HG03108 (cell line): ENCODE data around the gene GAB3.

Source experiments
- ATAC-seq: cut with Tn5 transposase; IDR thresholded peaks from one replicate; pipeline ENCODE4 v1.9.1; 2021; ENCODE audit warnings: moderate library complexity; ENCODE audit not compliant: unreplicated experiment

The GAB3 gene

DNA sequence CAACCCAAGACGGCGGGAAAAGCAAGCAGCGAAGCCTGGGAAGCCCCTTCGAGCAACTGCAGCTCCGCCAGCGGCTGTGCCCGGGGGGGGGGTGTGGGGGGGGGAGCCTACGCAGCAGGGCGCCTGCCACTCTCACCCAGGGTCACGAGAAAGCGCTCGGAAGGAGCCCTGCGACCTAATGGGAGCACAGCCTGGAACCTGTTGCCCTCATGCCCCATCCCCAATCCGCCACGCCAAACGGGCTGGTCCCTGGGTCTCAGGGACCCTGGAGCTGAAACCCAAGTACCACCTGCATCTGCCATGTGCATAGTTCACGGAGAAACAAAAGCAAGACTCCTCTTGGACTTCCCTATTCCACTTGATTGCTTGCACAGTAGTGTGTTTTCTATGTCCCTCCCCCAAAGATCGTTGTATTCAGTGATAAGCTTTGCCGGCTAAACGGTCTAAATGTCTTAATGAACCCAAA is 359 bp upstream of the GAB3 start:
- ATAC-seq, result no peak

DNA sequence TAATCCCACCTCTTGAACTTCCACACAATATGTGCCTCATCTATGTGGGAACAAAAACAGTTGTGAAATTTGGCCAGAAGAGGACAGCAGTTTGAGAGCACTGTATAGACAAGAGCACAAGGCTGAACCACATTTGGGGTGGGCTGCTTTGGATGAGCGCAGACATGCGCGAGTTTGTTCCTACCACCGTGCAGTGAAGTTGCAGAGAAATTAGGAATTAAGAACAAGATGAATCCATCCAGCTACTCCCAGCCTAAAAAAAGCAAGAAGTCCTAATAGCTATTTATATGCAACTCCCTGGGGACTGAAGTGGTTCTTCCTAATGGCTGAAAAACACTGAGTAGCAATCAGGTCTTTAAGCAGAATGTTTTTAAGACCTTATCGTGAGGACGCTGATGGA is 1.0 kb downstream of the GAB3 start:
- no peak for ATAC-seq

DNA sequence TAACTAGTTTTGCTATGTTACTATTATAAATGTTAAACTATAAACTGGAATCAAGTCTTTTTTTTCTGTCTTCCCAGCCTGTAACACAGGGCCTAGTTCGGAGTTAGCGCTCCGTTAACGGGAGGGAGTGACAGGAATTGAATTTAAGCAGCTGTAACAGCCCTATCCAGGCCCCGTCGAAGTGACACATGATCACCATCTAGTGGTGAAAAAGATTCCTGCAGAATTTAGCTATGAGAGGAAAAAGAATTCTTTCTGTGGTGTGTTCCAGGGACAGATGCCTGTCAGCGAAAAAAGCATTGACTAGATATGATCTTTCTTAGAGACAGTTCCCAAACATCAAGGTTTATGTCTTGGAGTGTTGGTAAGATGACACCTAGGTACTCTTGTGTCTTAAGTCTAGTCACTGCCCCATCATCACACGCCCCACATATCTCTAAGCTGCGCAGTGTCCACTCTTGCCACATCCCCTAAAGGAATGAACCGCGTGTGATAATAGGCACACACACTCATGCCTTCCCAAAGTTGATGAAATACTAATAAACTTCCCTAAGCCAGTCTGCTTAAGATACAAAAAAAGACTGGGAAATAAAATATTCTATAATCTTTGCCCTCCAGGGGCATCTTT is 2.1 kb downstream of the GAB3 start:
- ATAC-seq, result no peak

DNA sequence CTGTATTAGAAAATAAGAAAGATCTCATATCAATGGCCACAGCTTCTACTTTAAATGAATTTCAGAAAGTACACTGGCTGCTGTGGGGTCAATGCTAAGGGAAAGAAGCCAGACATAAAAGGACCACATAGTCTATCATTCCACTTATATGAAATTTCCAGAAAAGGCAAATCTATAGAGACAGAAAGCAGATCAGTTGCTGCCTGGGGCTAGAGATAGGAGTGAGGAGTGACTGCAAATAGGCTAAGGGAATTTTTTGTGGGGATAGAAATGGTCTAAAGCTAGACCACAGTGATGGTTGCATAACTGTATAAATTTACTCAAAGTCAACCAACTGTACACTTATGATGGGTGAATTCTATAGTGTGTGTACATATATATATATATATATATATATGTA is 8.3 kb downstream of the GAB3 start:
- no peak for ATAC-seq

DNA sequence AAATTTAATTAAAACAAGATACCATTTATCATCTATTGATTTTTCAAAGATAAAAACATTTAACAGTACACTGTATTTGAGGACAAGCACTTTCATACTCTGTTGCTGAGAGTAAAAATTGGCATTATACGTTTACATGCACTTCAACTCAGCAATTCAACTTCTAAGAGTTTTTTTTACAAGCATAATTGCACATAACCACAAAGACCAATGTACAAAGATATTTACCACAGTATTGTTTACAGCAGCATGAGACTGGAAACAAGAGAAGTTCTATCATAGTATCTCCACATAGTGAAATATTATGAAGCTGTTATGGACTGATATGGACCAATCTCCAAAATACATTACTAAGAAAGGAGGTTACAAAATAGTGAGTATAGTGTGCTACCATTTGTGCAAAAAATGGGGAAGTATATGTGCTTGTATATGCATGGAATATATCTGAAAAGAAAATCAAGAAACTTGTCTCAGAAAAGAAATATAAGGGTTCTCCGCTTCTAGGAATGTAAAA is 10.9 kb downstream of the GAB3 start:
- no peak for ATAC-seq

DNA sequence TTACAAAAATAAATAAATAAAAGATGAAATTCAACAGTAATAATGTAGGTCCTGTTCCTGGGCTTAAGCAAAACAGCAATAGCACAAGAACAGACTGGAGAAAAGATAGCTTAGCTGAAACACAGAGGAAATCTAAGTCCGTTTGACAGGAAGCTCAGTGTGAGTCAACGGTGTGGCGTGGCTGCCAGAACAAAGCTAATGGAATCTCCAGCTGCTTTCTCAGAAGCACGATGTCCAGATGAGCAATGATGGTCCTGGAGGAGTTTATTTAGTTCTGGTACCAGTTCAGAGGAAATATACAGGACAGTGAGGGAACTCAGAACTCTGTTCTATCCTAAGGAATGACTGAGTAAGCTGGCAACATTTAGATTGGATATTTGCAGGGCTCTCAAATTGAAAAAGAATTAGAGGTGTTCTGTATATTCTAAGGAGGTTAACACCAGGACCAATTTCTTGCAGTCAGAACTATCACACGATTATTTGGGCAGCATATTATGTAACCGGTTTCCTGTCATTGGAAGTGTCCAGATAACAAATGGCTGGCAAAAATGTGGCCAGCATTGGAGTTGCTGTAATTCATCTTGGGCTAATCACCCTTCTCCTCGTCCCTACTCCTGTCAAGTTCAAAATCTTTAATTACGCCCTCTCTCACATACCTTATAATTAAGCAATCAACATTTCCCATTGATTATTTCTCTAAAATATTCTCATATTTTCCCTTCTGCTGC is 12.7 kb downstream of the GAB3 start:
- ATAC-seq, result no peak

DNA sequence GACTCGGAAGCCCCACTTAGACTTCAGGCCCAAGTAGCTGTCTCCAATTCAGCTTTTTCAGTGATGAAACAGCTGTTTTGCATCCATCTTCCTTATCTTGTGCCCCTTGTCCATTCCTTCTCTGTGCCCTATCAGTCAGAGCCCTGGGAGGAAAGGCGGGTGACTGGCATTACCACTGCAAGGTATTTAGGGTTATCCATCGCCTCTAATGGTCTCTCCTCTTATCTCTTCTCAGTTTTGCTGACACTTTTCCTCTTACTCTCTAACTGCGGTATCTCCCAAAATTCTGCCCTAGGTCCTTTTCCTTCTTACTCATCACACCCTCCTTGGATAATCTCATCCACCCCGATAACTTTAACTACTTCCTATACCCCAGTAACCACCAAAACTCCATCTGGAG is 13.7 kb downstream of the GAB3 start:
- no peak for ATAC-seq

DNA sequence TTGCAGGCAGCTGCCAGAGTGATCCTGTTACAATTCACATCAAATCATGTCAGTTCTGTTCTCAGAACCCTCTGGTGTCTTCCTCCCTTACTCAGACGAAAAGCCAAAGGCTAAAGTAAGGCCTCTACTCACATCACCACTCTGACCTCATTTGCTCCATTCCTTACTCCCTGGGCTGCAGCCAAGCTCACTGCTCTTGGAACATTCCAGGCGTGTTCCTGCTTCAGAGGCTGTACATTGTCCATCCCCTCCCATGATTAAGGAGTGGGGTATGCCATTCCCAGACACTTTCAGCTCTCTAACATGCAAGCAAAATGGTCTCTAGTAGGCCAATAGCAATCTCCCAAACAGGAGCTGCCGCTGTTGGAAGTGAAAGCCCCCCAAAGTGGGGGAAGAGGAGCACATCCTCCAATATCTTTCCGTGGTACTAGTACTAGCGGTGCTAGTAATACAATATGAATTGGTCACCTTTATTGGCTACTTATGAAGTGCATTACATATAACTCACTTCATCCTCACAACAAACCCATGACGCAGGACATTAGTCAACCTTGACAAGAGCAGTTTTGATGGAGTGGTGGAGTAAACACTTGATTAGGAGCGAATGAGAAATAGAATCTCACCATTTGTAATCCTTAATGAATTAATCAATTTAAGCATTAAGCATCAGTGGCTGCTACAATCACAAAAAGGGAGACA is 15.0 kb downstream of the GAB3 start:
- ATAC-seq, result no peak

DNA sequence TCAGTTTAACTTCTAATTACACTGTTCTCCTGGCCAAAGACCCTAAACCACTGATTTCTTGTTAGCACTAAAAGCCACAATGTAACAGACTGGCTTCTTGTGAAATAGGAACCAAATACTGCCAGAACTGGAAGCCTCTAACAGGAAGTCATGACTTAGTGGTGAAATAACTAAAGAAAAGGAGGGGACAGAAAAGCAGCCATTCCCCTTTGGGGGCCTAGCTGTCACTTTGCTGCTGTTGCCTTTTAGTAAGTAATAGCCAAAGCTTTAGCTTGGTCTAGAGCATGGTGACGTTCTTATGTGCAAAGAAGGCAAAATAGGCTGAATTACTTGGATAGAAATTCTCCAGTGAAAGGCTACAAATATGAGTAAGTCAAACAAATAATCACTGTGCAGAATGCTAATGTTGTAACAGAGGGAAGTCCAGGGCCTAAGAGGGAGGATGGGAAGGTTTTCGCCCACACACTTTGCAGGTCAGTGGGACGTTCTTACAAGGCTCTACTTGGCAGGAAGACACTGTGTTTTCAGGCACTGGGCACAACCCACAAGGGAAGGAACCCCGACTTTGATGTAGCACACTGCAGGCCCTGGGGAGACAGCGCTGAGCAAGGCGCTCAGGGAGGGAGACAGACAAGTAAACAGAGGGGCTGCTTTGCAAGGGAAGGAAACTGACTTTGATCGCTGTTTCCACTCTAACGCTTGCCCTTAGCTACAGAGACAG is 16.7 kb downstream of the GAB3 start:
- ATAC-seq, result no peak

DNA sequence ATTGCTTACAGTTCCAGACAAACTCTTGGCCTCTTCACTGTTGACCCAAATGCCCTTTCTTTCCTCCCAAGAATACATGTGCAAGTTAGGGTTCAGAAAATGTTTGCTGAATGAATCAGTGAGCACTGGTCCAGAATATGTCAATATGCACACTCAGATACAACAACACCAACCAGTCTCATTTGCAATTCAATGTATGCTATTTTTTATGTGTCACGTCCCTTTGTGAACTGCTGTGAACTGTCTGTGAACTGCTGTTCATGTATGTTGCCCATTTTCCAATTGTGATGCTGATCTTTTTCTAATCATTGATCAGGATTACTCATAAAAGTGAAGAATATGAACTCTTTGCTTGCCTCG is 17.8 kb downstream of the GAB3 start:
- ATAC-seq, result no peak

DNA sequence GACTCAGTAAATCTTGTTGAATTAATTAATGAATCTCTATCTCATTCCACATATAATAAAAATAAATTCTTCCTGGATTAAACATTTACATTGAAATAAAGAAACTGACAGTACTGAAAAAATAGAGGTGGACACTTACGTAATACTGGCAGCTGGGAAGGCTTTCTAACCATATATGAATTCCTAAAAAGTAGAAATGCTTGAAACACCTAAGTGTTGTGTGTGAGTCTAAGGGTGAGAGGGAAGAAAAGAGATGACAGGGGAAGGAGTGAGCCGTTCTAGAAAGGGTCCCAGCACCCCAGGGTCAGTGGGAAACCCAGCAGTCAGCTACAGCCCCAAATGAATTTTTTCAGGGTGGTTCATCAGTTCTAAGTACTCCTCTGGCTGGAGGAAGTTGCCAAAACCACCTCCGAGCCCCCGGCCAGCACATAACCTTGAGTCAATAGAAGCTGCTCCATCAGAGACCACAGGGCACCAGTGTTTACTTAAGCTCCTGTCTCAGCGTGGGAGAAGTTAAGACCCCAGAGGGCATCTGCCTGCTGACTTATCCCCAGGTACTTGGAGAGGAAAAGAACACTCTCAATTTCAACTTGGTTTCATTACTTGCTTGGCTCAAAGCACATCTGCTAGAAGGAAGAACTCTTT is 18.3 kb downstream of the GAB3 start:
- no peak for ATAC-seq

DNA sequence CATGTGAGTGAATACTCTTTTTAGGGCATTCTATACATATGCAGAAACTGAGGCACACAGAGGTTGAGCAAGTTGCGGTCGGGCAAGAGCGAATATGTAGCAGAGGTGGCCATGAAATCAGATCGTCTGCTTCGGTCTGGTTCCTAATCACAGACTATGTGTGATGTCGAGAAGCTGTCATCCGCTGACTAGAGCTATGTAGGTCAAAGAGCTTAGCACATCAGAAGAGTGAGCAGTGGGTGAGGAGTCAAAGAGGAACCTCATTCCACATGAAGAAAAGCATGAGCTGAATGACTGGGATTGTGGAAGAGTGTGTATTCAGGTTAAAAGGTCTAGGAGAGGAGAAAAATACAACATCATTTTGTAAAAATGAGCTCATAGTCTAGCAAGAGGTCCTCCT is 19.0 kb downstream of the GAB3 start:
- no peak for ATAC-seq

DNA sequence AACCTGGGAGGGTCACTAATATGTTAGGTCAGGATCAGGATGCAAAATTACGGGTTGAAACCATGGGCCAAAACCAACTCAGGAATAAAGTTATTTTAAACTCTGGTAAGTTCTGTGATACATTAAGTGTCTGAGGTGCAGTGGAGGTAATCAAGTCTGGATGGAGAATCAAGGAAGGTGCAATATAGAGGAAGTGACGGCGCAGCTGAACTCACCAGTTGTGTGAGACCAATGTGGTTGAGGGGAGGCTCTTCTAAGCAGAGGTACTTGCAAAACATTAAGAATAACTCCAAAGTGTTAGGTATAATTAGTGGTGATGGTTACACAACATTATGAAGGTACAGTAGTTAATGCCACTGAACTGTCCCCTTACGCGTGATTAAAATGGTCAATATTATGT is 19.7 kb downstream of the GAB3 start:
- ATAC-seq, result no peak

DNA sequence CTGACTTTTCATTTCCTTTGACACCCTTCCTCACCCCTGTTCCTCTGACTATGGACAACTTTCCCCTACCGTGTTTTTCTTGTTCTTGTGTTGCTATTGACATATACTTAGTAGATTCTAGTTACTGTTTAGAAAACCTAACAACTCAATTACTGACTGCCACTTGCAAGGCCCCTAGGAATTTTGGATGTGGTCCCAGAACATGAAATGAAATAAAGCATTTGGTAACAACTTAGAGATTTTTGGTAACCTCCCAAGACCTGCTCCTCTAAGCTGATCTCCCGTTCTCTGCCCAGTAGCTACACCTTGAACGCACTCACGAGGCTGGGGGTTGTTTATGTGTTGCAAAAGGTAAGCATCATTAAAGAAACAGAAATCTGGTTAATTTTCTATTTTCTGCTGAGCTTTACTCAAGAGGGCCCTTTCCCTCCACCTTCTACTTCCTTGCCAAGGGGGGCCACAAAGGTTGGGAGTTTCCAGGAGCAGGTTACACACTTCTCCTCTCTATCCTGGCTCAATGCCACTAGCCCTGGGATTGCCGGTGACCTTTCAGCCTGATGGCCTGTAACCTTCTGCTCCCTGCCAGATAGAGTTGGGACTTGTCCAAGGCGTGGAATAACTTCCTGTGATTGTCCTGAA is 20.5 kb downstream of the GAB3 start:
- ATAC-seq, result no peak

DNA sequence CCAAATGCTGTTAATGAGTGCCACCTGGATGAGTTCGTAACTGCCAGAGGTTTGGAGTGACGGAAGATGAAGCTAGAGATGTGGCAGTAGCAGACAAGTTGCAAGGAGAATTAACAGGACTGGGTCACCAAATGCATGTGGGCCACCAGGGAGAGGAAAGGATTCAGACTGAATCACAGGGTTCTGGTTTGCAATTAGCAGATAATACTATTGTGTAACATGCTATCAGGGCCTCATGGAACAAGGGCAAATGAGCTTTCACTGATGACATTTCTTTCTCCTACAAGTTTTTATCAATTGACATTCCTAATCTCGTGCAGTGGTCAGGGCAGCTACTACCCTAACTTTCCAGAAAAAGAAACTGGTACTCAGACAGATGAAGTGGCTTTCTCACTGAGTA is 21.4 kb downstream of the GAB3 start:
- ATAC-seq, result no peak

DNA sequence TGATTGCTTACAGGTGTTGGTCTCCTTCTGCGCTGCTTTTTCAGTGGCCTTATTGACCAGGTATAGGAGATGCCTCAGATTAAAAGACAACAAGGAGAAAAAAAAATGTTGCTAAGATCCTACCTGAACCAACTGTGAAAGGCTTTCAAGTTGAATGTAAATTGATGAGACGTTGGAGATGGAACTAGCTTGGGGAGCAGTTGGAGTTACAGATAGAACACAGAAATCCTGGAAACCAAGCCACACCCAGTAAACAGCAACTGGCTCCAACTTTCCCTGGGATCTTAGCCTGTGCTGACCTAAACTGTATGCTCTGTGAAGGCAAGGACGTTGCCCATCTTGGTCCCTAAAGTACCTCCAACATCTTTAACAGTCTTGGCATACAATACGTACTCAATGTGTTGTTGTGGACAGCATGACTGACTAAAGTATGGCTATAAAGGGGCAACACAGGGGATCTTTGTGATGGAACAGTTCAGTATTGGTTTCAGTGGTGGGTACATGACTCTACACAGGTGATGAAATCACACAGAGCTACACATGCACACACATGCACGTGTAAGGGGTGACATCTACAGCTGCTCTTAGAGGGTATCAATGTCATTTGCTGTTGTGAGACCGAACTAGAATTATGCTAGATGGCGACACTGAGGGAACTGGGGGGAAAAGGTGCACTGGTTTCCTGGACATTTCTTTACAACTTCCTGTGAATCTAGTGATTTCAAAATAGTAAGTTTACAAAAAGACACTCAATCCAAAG is 22.3 kb downstream of the GAB3 start:
- ATAC-seq, result no peak

DNA sequence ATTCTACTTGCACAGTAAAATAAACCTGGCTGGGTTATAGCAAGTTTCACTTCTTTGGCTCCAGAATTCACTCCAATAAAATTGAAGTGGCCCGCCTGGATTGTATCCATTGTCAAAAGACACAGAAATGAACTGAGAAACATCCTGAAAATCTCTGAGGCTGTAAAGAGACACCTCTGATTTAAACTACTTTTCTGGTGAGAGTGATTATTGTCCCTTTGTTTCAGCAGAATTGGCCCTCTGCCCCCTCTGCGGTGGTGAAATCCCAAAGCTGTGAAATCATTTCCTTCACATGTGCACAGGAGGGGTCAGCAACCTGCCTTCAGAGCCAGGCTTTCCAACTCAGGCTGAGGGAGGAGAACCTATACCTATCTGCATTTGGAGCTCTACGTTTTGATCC is 23.0 kb downstream of the GAB3 start:
- ATAC-seq, result no peak

DNA sequence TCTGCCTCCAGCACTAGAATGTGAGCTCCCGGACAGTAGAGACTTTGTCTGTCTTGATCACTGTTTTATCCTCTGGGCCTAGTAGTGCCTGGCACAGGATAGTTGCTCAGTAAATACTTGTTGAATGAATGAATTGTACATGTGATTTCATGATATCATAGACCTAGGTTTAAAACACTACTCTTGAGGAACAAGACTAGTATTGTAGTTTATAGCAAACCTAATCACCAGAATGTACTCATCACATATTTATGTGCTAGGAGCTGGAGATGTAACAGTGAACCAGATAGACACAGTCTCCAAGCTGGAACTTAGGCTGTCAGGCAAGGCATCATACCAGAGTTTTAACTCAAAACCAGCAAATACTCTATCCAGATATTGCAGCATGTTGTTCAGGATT is 23.5 kb downstream of the GAB3 start:
- no peak for ATAC-seq

DNA sequence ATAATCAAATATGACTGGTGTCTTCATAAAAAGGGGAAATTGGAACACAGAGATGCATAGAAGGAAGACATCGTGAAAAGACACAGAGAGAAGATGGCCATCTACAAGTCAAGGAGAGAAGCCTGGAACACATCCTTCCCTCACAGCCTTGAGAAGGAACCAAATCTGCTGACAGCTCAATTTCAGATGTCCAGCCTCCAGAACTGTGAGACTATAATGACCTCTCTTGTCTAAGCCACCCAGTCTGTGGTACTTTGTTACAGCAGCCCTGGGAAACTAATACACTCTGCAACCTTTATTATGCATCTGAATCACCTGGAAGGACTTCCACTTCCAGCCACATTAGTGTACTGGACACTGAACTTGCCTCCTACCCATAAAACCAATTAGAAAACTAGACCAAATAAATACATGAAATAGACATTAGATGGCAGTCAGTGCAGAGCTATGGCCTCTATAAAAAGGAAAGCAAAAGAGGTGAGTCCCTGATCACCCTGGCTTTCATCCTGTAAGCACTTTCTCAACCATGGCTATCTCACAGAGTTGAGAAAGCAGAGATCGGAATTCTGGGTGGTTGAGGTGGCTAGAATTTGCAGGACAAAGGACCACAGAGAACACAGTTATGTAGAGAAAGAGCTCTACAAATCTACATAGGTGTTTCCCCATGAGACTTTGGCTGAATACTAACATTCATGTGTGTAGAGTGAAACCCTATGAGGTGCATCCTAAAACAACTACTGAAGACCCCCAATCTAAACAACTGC is 25.7 kb downstream of the GAB3 start:
- no peak for ATAC-seq
